ACHN (cell line): ENCODE data around the gene CAND2.
"Not testable (repeated sequence)": the region's sequence is repeated elsewhere in the genome, so short reads cannot be mapped to it uniquely, and the experiment has no call there.

Experiments
- DNase-seq: peaks from one replicate; pipeline ENCODE4 v3.0.0-alpha.2; 2015
- in situ Hi-C: cut with HindIII; loops from 2 replicates; pipeline ENCODE4 v1.10.0; 2017; ENCODE audit warnings: low sequenced_read_pairs, low pct_ligation_motif_present, low pct_unique_long_range_greater_than_20kb

The CAND2 gene

DNA sequence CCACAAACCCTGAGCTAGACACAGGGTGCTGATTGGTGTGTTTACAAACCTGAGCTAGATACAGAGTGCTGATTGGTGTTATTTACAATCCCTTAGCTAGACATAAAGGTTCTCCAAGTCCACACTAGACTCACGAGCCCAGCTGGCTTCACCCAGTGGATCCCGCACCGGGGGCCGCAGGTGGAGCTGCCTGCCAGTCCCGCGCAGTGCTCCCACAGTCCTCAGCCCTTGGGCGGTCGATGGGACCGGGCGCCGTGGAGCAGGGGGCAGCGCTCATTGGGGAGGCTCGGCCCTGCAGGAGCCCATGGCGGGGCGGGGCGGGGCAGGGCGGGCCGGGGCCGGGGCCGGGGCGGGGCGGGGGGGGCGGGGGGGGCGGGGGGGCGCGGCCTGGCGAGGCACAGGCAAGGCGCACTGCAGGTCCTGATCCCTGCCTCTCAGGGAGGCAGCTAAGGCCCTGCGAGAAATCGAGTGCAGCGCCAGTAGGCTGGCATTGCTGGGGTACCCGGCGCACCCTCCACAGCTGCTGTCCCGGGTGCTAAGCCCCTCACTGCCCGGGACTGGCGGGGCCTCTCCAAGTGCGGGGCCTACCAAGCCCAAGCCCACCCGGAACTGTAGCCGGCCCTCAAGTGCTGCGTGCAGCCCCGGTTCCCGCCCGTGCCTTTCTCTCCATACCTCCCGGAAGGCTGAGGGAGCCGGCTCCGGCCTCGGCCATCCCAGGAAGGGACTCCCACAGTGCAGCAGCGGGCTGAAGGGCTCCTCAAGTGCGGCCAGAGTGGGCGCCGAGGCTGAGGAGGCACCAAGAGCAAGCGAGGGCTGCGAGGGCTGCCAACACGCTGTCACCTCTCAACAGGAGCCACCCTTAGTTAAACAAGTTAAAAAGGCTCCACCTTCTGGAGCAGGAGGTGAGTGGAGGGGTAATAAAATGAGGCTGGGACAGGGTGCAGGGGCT, 27.6 kb upstream of the CAND2 start:
- in situ Hi-C loops = no loop called here
- no peak for DNase-seq

- in situ Hi-C loops = no loop called here
- DNase-seq = no peak
Observed at GRCh38 chr3:12769761-12770160, 26.7 kb upstream of the CAND2 start.

DNA sequence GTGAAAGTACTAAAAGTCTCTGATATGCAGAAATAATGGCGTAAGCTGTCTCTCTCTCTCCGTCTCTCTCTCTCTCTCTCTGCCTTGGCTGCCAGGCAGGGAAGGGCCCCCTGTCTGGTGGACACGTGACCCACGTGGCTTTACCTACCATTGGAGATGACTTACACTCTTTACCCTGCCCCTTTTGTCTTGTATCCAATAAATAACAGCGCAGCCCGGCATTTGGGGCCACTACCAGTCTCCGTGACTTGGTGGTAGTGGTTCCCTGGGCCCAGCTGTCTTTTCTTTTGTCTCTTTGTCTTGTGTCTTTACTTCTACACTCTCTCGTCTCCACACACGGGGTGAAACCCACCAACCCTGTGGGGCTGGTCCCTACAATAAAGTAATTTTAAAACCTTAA, 25.2 kb upstream of the CAND2 start:
- DNase-seq = no peak
- in situ Hi-C loops = no loop called here

DNA sequence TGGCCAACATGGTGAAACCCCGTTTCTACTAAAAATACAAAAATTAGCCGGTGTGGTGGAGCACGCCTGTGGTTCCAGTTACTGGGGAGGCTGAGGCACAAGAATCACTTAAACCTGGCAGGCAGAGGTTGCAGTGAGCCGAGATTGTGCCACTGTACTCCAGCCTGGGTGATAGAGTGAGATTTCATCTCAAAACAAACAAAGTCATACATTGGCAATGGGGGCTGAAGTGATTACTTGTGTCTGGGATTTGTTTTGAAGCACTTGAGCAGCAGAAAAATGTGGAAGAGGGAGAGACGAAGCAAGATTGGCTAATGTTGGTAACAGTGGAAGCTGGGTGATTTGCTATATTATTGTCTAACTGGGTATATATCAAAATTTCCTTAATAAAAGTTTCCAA, 24.0 kb upstream of the CAND2 start:
- DNase-seq = no peak
- in situ Hi-C loops = no loop called here

GRCh38 chr3:12773030-12773709, 23.3 kb upstream of the CAND2 start:
- in situ Hi-C loops = no loop called here
- no peak for DNase-seq

GRCh38 chr3:12773710-12774086, 22.8 kb upstream of the CAND2 start:
- in situ Hi-C loops = no loop called here
- DNase-seq = no peak

- in situ Hi-C loops = no loop called here
- no peak for DNase-seq
Observed at GRCh38 chr3:12774619-12775018, 21.9 kb upstream of the CAND2 start.

- in situ Hi-C loops = no loop called here
Observed at GRCh38 chr3:12775226-12775625, 21.3 kb upstream of the CAND2 start.

GRCh38 chr3:12775970-12776369, 20.5 kb upstream of the CAND2 start:
- DNase-seq, in situ Hi-C loops: not testable (repeated sequence)

More at GRCh38 chr3:12775226-12775625, 21.3 kb upstream of the CAND2 start:
- no peak for DNase-seq

- no peak for DNase-seq
- in situ Hi-C loops = no loop called here
Observed at GRCh38 chr3:12777171-12777570, 19.3 kb upstream of the CAND2 start.

- in situ Hi-C loops = no loop called here
- DNase-seq = no peak
Observed at GRCh38 chr3:12780751-12781150, 15.7 kb upstream of the CAND2 start.

DNA sequence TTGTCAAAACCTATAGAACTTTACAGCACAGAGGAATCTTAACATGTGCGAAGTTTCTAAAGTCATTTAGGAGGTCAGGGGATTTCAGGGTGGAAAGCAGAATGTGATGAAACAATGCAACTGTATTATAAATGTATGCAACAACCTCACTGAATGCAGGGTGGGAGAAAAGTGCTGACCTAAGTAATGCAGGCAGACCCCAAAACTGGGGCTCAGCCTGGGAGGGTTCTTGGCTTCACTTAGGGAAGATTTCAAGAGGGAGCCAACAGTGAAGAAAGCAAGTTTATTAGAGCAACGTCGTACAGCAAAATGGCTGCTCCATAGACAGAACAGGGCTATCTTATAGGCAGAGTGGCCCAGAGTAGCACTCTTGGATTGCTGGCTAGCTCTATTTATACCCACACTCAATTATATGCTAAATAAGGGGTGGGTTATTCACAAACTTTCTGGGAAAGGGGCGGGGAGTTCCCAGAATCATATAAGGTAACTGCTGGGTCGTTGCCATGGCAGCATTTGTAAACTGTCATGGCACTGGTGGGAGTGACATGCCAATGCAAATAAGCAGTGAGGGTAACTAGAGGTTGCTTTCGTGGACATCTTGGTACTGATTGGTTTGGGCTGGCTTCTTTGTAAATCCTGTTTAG, 14.2 kb upstream of the CAND2 start:
- in situ Hi-C loops = no loop called here

GRCh38 chr3:12785096-12785495, 11.4 kb upstream of the CAND2 start:
- in situ Hi-C loops = no loop called here
- DNase-seq = no peak

More for the DNA sequence above, 14.2 kb upstream of the CAND2 start:
- DNase-seq = no peak

DNA sequence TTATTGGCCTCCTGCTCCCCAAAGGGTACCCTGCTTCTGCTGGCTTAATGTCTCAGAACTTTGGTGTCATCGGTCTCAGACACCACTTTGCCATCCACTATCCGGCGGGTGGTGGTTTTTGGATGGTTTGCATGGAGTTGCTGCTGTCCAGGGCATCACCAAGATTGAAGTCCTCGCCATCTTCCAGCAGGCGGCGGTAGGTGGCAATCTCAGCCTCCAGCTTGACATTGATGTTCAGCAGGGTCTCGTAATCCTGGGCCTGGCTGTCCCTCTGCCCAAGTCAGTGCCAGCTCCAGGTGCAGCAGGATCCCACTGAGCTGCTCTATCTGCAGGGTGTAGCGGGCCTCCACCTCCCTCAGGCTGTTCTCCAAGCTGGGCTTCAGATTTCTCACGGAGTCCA, 9.1 kb upstream of the CAND2 start:
- in situ Hi-C loops, DNase-seq: not testable (repeated sequence)

DNA sequence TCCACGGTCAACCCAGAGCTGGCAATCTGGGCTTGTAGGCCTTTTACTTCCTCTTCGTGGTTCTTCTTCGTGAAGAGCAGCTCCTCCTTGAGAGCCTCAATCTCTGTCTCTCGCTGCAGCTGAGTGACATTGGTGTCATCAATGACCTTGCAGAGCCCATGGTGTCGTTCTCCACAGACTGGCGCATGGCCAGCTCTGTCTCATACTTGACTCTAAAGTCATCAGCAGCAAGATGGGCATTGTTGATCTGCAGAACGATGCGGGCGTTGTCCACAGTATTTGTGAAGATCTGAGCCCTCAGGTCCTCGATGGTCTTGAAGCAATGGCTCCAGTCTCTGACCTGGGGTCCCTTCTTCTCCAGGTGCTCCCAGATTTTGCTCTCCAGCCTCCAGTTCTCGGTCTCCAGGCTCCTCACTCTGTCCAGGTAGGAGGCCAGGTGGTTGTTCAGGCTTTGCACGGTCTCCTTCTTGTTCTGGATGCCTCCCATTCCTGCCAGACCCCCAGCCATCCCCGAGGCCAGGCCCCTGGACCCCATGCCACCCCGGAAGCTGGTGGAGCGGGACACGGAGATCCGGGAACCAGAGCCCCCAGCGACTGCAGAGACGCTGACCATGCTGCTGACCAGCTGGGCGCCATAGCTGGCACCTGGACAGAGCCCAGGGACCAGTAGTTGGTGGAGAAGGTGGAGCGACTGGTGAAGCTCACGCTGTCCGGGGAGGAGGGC, 8.4 kb upstream of the CAND2 start:
- in situ Hi-C loops, DNase-seq: not testable (repeated sequence)

DNA sequence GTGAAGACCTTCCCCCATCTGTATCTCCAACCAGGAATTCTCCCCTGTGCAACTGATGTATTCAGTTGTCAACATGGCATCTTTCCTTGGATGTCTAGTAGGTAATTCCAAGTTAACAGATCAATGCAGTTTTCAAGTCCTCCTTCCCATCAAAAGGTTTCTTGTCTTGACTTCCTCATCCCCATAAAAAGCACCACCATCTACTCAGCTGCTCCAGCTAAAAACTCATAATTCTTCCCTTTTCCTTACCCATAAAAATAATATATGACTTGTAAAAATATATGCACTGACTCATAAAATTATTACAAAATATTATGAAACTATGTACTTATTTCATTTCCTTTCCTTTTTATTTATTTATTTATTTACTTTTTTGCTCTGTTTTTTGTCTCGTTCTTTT, 5.0 kb upstream of the CAND2 start:
- no peak for DNase-seq
- in situ Hi-C loops = no loop called here

DNA sequence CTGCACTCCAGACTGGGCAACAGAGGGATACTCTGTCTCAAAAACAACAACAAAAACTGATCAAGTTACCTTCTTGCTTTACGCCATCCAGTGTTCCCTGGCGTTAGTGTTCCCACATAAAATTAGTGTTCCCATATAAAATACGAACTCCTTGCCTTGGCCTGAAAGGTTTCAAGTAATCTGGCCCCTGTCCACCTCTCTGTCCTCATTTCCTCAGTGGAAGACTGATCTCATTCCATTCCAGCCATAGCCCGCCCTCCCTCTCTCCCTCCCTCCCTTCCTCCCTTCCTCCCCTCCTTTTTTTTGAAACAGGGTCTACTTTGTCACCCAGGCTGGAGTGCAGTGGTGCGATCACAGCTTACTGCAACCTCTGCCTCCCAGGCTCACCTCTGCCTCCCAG, 2.8 kb upstream of the CAND2 start:
- in situ Hi-C loops = no loop called here
- DNase-seq = no peak

GRCh38 chr3:12797124-12797891, 828 bp downstream of the CAND2 start:
- in situ Hi-C loops = no loop called here

More at GRCh38 chr3:12797124-12797891, 828 bp downstream of the CAND2 start:
- DNase-seq = no peak
